Measurements from ENCODE around the gene ERRFI1.
"Not testable (repeated sequence)": the region's sequence is repeated elsewhere in the genome, so short reads cannot be mapped to it uniquely, and the experiment has no call there.

Gene ERRFI1

DNA sequence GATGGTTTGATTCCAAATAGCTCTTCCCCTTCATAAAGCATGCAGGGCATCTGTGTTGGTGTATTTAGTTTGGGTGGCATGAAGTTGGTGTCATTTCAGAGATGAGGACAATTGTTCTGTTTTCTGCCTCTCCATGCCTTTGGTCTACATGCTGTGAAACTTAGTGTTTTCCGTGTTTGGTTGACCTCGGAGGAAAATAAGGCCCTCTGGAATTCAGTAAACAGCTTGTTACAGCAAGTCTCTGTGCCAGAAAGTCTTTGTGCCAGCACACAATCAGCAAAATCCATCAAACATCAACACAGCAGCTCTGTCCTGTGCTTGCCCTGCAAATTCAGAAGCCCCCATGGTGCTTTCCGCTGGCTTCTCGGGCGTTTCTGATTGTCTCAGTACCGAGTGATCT is 55.1 kb downstream of the ERRFI1 start:
- no peak for DNase-seq (ENCODE audit: low read depth in 2 of 2)

DNA sequence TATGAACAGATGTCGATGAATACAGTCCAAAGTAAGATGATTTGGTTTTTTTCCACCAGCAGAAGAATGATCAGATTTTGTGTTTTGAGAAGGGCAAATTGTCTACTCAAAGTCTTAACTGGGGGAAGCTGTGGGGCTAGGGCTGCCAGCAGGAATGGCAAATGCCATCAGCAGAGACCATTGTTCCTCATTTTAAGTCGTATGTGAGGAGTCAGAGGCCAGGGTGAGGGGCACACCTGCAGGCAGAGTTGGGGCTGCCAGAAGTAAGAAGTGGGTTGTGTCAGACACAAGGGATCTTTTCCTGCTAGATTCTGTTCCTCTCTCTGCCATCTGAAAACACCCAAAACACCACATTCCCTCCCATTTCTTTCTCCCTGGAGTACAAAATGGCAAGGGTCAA is 55.9 kb downstream of the ERRFI1 start:
- DNase-seq (ENCODE audit: low read depth in 2 of 2), result no peak

DNA sequence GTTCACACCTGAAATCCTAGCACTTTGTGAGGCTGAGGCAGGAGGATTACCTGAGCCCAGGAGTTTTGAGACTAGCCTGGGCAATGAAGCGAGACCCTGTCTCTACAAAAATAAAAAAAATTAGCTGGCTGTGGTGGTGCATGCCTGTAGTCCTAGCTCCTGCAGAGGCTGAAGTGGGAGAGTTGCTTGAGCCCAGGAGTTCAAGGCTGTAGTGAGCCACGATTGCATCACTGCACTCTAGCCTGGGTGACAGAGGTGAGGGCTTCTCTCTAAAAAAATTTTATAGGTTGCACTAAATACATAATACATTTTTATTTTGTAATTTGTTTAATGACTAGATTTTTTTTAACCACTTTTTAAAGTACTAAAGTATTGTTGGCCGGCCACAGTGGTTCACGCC is 58.5 kb downstream of the ERRFI1 start:
- DNase-seq (ENCODE audit: low read depth in 2 of 2), result no peak

- DNase-seq (ENCODE audit: low read depth in 2 of 2), result no peak
Measured at GRCh38 chr1:7967196-7967595, 58.9 kb downstream of the ERRFI1 start.

GRCh38 chr1:7964476-7964875 is 61.6 kb downstream of the ERRFI1 start:
- DNase-seq (ENCODE audit: low read depth in 2 of 2), result no peak

DNA sequence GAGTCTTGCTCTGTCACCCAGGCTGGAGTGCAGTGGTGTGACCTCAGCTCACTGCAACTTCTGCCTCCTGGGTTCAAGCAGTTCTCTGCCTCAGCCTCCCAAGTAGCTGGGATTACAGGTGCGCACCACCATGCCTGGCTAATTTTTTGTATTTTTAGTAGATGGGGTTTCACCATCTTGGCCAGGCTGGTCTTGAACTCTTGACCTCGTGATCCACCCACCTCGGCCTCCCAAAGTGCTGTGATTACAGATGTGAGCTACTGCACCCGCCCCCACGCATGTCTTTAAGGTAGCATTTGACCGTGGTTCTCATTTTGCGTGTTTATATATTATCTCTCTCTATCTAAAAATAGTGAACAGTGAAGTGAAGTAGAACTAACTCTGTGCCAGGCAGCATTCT is 62.3 kb downstream of the ERRFI1 start:
- DNase-seq (ENCODE audit: low read depth in 2 of 2), result not testable (repeated sequence)

DNA sequence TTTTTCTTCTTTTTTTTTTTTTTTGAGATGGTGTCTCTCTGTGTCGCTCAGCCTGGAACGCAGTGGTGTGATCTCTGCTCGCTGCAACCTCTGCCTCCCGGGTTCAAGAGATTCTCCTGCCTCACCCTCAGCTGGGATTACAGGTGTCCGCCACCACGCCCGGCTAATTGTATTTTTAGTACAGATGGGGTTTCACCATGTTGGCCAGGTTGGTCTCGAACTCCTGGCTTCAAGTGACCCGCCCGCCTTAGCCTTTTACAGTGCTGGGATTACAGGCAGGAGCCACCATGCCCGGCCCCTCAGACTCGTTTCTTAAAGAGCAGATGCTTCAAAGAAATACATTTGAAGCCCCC is 62.8 kb downstream of the ERRFI1 start:
- DNase-seq (ENCODE audit: low read depth in 2 of 2), result not testable (repeated sequence)

DNA sequence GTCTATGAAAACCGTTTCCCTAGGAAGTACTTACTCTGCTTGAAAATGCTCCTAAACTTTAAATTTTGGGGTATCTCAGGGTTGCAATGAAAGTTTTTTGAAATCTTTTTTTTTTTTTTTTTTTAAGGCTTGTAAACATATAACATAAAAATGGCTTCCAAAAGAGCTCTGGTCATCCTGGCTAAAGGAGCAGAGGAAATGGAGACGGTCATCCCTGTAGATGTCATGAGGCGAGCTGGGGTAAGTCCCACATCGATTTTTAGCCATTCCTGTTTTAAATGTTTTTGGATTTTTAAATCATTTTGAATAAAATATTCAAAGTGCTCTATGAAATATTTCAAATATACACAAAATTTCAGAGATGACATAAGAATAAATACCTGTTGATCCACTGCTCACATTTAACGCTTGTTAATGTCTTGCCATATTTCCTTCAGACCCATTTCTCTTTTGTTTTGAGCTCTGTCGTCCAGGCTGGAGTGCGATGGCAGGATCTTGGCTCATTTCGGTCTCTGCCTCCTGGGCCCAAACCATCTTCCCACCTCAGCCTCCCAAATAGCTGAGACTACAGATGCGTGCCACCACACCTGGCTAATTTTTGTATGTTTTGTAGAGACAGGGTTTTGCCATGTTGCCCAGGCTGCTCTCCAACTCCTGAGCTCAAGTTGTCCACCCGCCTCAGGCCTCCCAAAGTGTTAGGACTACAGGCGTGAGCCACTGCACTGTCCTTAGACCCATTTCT is 63.3 kb downstream of the ERRFI1 start:
- no peak for DNase-seq (ENCODE audit: low read depth in 2 of 2)

DNA sequence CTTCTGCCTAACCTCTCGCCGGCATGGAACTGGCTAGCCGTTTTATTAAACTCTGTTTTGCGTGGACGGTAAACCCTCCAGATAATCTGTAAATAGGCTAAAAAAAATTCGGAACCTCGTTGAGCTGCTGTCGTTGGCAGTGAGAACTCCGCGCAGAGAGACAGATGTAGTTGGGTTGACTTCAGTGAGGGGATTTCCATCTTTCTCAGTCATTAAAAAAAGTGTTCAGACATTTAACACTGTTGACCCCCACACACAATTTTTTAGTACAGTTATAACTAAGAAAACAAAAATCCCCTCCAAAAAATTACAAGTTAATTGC is 64.1 kb downstream of the ERRFI1 start:
- DNase-seq (ENCODE audit: low read depth in 2 of 2), result no peak

Data from stimulated activated CD8-positive, alpha-beta memory T cell treated with anti-CD3 and anti-CD28 coated beads, Interleukin-7, amount 100 ng/mL, for 1 hour (primary cell).